ENCODE results near the gene LHB.

LHB gene

DNA sequence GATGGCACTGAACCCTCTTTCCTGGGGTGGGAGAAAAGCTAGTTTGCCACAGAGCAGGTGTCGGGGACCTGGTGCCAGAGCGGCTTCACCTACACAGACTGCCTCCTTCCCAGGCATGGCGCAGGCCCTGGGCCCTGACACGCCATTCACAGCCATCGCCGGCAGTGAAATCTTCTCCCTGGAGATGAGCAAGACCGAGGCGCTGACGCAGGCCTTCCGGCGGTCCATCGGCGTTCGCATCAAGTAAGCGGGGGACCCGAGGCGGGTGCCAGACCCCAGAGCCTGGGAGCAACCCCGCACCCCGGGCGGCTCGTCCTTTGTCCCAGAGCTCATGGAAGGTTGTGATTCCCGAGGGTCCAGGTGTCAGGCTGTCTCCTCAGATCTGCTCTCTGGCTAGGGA, 10.0 kb downstream of the LHB start:
- DNase-seq = no peak

DNA sequence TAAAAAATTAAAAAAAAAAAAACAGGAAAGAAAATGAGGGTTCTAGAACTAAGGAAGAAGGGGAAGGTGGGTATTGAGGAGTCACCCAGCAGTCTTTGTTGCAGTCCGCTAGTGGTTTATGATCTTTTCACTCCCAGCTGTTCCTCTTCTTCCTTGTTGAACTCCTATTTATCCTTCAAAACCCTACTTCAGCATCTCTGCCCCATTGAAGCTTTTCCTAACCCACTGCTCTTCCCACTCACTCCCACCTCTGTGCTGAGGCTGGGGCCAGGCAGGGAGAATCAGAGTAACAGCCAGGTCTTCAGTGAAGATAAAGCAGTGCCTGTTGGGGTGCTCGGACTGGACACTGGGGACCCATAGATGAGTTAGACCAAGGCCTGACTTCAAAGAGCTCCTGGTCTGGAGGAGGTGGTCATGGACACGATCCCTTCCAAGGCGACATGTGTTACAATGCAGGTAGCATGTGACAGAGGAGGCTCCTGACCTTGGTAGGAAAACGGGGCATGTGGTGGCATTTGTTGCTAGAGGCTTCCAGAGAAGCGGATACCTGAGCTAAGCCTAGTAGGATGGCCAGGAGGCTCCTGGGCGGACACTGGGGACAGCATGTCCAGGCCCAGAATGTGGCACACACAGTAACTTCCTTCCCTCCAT, 11.8 kb downstream of the LHB start:
- DNase-seq = no peak

DNA sequence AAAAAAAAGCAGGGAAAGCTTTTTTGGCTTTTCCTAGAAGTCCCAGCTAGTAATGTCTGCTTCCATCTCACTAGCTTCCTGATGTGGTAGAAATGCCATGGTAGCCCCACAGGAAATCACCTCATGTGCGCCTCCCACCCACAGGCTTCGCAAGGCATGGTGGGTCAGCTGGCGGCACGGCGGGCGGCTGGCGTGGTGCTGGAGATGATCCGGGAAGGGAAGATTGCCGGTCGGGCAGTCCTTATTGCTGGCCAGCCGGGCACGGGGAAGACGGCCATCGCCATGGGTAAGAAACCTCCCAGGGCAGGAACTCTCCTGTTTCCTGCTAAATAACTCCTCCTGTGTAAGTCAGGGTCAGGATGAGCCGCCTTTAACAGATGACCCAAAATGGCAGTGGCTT, 12.8 kb downstream of the LHB start:
- no peak for DNase-seq

DNA sequence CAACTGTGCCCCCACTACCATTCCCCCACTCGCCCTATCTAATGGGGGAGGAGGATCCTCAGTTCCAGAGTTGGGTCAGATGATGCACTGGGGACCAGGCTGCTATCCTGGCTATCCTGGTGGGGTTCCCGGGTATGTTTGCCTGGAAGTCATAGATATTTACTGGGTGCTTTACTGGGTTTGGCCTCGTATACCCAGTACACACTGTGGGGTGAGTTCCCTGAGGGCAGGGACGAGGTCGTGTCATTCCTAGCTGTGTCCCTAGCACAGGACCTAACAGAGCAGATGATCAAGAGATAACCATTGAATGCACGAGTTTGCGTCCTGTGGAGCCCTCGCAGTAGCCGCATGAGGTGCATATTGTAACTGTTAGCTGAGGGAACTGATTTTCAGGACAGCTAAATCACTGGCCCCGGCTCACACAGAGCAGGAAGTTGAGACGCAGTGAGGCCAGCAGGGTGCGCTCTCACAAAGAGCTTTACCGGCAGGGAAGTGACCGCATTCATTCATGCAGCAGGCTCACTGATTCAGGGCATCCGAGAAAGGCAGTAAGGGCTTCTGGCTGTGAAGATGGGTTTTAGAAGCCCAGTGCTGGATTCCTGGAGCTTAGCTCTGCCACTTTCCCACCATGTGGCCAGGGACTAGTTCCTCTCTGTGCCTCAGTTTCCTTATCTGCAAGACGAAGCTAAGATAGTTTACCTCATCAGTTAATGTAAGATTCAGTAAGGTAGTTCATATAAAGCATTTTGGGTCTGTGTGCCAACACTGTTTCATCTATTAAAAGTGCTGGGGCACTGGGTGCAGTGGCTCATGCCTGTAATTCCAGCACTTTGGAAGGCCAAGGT, 17.2 kb downstream of the LHB start:
- DNase-seq = no peak

DNA sequence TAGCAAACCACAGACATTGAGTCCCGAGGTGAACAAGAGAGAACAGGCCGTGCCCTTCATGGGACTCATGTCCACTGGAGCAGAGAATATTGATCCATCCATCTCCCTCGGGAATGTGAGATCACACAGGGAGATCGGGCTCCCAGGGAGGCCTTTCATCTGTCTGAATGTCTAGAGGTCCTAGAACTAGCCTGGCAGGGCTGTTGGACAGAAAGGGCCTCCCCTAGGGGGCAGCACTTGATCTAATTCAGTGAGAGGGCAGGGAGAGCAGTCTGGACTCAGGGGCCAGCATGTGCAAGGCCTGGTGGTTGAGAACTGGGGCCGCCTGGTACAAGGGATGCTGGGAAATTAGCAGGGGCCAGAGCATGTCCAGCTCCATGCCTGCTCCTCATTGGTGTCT, 18.9 kb downstream of the LHB start:
- DNase-seq = no peak

DNA sequence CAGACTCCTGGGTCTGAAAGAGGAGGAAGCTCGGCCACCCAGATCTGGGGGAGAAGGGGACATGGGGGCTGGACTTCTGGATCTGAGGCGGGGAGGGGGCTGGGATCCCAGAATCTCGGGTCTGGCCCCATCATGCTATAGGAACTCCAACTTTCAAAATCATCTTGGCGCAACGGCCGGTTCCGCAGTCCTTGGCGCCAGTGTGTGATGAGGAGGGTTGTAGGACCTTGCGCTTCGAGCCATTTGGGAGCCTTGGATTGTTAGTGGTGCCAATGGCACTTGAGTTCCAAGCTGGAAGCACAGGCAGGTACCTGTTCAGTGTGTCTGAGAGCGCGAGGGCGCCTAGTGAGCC, 22.9 kb downstream of the LHB start:
- no peak for DNase-seq

DNA sequence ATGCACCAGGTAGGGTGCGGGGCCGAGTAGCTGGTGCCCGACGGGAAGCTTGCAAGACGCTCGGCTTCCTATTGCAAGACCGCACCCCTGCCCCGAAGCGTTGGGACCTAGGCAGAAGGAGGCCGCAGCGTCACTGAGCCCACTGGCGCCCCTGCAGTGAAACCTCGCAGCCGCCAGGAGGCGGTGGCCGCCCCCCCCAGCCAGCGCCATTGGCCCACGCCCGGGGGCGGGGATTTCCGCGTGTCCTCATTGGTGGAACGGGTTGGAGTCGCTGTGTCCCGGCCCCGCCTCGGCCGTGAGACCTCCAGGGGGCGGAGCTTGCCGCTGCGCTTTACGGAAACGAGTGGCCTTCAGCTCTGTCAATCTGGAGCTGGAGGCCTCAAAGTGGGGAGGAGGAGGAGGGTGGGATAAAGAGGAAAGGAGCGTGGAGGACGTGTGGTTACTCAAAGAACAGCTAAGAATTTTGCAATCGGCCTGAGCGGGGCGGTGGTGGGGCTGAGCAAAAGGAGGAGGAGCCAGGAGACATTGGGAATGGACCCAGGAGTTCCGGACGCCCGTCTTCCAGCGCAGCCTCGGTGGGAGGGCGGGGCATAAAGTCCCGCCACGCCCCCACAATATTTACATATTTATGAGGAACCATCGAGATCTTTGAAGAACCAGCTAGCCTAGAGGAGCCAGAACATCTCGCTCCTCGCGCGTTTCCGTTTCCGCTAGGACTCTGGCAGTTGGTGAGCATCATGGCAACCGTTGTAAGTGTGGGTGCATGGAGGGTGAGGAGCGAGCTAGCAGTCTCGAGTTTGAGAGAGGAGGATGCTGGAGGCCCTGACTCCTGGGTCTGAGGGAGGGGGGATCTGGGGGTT, 23.5 kb downstream of the LHB start, which contains the start of the genes GYS1 and RUVBL2:
Gene GYS1, minus strand, starts transcription at position 135 of the 860 bp plus-strand sequence. CDS start 197 bp downstream, outside the sequence.
Gene RUVBL2, plus strand, starts transcription at position 713 of the 860 bp plus-strand sequence. Its CDS starts 25 bp downstream, at position 738.
- peak; percentile 99 for DNase-seq

DNA sequence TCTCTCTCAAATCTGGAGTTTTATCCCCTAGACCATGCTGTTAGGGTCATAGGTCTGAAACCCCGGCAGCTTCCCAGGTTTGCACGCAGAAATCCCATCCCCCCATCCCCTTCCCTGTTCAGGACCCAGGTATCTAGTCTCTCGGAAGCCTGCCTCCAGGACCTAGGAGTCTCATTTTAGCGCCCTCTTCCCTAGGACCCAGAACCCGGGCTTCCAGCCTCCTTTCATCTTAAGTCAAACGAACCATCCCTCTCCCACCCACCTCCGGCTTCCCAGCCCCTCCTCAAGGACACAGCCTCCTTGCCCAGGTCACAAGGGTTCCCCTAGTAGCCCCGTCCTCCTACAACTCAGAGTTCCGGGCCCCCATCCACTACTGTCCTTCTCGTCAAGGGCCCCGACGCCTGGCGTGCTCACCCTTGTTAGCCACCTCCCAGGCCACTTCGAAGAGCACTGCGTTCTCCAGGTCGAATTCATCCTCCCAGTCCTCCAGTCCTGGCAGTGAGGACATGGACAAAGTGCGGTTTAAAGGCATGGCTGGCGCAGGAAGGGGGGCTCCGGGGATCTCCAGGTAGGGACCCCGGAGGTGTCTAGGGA, 24.2 kb downstream of the LHB start:
- DNase-seq = no peak

DNA sequence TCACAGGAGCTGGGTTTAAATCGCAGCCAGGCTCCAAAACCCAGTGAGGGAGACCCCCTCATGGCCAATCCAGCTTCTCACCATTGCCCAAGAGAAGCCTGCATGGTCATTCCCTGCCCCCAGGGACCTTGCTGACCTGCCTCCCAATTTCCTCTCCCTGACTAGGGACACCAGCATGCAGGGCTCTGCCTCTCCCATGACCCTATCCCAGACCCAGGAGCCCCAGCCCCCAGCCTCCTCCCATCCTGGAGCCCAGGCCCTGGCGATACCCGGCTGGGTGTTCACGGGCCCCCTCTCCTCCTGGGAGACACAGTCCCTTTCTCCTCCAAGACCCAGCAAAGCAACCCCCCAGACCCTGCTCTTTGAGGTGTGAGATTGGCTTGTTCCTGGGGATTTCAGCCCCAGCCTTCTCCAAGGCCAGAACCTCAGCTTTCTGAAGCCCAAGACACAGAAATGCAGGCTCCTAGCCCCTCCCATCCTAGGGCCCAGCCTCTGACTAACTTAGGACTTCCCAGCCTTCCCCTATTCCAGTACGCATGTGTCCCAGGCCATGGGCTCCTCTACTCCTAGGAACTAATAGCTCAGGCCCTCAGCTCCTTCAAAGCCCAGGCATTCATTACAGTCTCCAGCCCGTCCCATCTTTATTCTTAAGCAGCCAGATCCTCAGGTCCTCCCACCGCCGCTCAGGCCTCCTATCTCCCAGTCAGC, 24.9 kb downstream of the LHB start:
- no peak for DNase-seq

DNA sequence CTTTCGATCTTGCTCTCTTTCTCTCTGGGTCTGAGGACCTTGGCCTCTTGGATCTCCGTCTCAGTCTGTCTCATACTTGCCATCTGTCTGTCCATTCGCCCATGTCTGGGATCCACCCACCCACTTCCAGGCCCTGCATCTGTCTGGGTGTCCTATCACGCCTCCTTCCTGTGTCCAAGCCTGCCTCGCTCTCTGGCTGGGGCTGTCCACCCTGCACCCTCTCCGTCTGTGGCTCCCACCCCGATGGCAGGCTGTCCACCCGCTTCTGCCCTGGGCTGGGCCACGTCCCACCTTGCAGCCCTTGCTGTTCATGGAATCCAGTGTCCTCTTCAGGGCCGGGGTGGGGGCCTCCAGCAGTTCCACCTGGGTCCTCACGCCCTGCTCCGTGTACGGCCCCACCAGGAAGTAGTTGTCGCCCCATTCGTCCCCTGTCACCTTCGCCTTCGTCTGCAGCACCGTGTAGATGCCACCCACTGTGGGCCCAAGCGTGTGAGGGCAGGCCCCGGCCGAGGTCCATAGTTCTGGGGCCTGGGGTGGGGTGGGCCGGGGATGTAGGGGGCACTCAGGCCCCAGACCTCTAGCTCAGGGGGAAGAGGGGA, 25.8 kb downstream of the LHB start:
- DNase-seq = no peak

DNA sequence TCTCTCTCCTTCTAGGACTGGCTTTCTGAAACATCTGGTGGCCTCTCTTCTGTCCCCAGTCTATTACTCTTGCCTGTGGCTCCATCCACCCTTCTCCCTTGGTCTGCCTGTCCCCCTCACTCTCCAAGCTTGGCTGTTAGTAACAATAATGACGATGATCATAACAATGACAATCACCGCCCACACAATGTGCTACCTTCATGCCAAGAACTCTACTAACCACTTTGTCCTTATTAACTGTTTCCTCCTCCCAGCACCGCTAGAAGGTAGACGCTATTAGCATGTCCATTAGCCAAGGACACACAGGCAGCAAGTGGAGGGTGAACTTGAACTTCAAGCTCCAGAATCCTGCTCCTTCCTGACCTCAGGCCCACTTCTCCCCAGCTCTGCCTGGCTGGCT, 26.5 kb downstream of the LHB start:
- no peak for DNase-seq

DNA sequence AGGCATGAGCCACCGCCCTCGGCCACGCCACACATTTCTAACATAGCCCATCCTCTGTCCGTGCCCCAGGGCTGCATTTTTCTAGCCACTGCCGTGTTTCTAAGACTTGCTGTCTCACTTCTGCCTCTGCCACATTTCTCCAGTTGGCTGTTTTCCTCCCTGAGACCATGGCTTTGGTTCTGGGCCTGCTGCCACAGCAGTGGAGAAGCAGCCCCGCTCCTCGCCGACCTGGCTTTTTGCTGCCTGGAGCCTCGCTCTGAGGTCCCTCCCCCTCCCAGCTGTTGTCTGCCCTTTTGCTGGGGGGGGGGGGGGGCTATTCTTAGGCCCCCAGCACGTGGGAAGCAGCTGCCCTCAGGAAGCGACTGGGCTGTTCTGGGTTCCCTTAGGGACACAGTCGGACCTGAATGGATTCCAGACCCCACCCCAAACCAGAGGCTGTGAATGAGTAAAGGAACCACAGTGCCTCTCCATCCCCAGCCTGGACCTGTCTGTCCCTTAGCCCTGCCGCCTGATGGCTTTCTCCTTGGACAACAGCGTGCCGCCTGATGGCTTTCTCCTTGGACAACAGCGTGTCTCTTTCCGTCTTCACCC, 27.1 kb downstream of the LHB start:
- no peak for DNase-seq

DNA sequence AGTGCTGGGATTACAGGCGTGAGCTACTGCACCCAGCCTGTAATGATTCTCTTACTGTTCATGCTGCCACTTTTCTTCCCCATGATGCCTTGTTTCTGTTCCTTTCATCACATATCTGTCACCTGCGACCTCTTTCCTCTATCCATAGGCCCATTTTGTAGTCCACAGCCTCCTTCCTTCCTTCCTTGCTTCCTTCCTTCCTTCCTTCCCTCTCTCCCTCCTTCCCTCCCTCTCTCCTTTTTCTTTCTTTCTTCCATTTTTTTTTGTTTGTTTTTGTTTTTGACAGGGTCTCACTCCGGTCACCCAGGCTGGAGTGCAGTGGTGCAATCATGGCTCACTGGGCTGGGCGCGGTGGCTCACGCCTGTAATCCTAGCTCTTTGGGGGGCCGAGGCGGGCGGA, 28.0 kb downstream of the LHB start:
- DNase-seq = no peak

DNA sequence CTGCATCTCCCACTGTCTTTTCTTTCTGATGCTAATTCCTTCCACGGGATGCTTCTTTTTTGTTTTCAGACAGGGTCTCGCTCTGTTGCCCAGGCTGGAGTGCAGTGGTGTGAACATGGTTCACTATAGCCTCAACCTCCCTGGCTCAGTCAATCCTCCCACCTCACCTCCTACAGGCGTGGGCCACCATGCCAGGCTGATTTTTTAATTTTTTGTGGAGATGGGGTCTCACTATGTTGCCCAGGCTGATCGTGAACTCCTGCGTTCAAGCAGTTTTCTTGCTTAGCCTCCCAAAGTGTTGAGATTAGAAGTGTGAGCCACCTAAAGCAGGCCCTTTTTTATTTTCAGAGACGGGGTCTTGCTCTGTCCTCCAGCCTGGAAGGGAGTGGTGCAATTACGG, 28.6 kb downstream of the LHB start:
- DNase-seq = no peak

DNA sequence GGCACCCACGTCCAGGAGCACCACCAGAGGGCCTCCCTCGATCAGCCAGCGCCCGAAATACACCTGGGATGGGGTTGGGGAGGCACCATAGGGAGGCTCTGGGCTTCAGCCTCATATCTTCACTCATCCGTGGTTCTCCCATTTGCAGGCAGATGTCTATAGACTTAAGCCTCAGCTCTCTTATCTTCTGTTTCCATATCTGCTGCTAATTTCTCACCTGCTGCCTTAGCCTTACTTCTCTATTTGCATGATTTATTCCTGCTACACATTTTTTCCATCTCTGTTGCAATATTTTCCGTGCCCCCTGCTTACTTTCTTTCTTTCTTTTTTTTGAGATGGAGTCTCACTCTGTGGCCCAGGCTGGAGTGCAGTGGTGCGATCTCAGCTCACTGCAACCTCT, 29.6 kb downstream of the LHB start:
- no peak for DNase-seq

DNA sequence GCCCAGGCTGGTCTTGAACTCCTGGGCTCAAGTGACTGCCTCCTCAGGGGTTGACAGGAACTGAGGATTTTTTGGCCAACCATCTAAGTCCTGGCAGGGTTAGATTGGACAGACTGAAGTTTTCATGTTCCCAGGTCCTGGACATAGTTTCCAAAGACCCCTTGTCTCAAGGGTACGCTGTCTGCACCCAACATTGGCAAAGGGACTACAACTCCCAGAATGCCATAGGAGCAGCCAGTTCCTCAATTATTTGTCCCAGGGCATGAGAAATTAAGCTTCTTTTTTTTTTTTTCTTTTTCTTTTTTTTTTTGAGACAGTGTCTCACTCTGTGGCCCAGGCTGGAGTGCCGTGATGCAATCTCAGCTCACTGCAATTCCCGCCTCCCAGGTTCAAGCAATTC, 30.7 kb downstream of the LHB start:
- no peak for DNase-seq

DNA sequence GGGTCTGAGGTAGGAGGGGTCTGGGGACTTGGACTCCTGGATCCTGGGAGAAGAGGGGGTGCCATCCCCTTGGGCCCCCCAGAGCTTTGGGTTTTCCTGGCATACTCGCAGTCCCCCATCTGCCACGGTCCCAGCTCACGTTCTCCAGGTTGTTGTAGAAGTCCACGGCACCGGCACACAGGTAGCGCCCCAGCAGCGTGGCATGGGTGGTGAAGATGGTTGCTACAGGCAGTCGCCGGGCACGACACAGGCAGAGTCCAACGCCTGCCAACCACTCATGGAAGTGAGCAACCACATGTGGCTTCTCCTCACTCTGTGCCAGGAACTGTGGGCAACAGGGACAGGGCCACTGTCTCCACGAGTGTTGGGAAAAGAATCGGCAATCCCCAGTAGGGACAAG, 31.2 kb downstream of the LHB start:
- DNase-seq = no peak

DNA sequence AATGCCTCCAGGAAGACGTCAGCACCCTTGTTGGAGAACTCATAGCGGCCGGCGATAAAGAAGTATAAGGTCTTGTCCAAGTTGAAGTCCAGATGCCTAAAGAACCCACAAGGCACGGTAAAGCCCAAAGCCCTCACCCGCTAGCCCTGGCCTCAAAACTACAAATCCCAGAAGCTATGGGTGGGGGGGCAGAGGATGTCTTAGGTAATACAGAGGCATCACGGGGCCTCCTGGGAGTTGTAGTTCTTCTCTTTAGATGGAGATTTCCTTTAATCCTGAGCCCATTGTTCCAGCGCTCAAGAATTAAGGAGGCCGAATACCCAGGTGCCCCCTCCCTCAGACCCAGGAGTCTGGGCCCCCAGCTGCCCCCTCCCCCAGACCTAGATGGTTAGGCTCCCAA, 34.6 kb downstream of the LHB start:
- DNase-seq = no peak

DNA sequence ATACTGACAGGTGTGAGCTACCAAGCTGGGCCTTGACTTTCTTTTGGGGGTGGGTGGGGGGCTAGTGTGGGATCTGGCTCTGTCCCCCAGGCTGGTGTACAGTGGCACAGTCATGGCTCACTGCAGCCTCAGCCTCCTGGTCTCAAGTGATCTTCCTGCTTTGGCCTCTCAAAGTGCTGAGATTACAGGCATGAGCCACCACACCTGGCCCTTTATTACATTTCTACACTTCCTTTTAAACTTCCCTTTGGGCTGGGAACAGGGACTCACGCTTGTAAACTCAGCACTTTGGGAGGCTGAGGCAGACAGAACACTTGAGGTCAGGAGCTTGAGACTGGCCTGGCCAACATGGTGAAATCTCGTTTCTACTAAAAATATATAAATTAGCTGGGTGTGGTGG, 39.8 kb downstream of the LHB start:
- no peak for DNase-seq

DNA sequence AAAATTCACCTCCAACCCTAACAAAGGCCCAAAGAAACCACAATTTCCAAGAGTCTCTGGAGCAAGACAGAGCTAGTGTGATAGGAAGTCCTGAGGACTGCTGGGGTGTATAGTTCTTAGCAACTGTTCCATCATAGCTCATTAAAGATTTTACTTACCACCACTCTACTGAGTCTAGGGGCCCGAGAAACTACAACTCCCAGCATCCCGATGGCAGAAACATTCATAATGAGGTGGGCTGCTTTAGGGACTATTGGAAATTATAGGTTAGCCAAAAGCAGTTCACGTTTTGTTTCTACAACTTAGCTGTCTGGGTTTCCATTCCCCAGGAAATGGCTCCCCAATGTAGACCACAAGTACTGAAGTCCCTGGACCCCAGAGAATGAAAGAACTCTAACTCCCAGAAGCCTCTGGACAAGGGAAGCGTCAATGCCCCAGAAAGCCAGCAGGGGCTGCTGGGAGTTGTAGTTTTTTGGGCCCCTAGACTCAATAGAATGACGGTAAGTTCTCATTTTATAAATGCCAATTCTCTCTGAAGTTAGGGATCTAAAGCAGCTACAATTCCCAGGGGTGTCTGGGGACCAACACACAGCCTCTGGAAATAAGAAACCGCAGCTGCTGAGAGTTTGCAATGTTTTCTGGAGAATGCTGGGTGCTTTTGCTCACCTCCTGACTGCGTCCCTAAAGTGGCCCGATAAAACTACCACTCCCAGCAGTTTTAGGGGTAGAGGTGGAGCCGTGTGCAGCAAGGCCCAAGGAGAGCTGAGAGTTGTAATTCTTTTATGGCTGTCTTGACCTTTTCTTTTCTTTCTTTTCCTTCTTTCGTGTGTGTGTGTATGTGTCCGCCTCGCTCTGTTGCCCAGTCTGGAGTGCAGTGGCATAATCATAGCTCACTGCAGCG, 40.7 kb downstream of the LHB start:
- DNase-seq = no peak

All from COR-L47 (cell line).